ENCODE data around the gene QSER1. TPM values are rescaled to one million over a fixed set of nuclear protein-coding genes. Genes with fewer than 3 reads are reported as not detected.

Gene QSER1
- total RNA-seq, 1 experiment from 2014 or later: 48.0 TPM

DNA sequence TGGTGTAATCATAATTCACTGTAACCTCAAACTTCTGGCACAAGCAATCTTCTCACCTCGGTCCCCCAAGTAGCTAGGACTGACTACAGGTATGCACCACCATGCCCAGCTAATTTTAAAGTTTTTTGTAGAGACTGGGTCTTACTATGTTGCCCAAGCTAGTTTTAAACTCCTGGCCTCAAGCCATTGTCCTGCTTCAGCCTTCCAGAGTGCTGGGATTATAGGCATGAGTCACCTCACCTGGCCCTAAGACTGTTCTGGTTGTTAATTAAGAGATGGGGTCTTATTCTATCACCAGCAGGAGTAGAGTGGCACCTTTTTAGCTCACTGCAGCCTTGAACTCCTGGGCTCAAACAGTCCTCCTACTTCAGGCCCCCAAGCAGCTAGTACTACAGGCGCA lies 71.1 kb downstream of the QSER1 start:
- H3K4me1 ChIP-seq (ENCODE audit: control insufficient read depth in 1 of 2, insufficient read depth in 2 of 2, low read length in 2 of 2): no peaks in the 10 kb centered on the region
- no peak overlapping the region for H3K9ac ChIP-seq (ENCODE audit: low read length)
- no peaks in the 10 kb centered on the region for H3K9me3 ChIP-seq (ENCODE audit: control insufficient read depth in 1 of 2, insufficient read depth in 1 of 2, low read depth in 1 of 2, low read length in 2 of 2)
- ChIA-PET POLR2A (no interaction called here), RAD21 (ENCODE audit: low non-redundant PET in 1 of 2, low total read pairs in 2 of 2, uncharacterized antibody in 2 of 2, unreplicated experiment in 2 of 2) (interaction anchor here in 1 of 2 experiments (1.4 kb wide), 1 partner anchor 102 kb away, joined by 3 read pairs; no protein-coding TSS in a partner anchor), CTCF (interaction anchor here (1.5 kb wide), 1 partner anchor 100 kb away, joined by 4 read pairs; no protein-coding TSS in a partner anchor)
- TF ChIP-seq, protein P1, sequence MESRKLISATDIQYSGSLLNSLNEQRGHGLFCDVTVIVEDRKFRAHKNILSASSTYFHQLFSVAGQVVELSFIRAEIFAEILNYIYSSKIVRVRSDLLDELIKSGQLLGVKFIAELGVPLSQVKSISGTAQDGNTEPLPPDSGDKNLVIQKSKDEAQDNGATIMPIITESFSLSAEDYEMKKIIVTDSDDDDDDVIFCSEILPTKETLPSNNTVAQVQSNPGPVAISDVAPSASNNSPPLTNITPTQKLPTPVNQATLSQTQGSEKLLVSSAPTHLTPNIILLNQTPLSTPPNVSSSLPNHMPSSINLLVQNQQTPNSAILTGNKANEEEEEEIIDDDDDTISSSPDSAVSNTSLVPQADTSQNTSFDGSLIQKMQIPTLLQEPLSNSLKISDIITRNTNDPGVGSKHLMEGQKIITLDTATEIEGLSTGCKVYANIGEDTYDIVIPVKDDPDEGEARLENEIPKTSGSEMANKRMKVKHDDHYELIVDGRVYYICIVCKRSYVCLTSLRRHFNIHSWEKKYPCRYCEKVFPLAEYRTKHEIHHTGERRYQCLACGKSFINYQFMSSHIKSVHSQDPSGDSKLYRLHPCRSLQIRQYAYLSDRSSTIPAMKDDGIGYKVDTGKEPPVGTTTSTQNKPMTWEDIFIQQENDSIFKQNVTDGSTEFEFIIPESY (IDR thresholded peaks at IDR 0.05; ENCODE audit: extremely low read depth, insufficient replicate concordance, low read length): no peak
- TF ChIP-seq ZNF274 (IDR thresholded peaks at IDR 0.05; ENCODE audit: low read depth, low read length) (no peak), CEBPB (IDR thresholded peaks at IDR 0.05; ENCODE audit: low read depth) (no peak), POLR2AphosphoS5 (IDR thresholded peaks at IDR 0.05; ENCODE audit: low read depth, low read length) (no peak), FOSL1 (IDR thresholded peaks at IDR 0.05; ENCODE audit: low read depth) (no peak), EGR1 (IDR thresholded peaks at IDR 0.05; ENCODE audit: low read depth) (no peak), ZFX (IDR thresholded peaks at IDR 0.05) (no peak), ELF1 (IDR thresholded peaks at IDR 0.05; ENCODE audit: borderline replicate concordance, low read depth) (no peak), SIN3A (IDR thresholded peaks at IDR 0.05; ENCODE audit: low read depth) (no peak), SP1 (IDR thresholded peaks at IDR 0.05; ENCODE audit: low read depth) (no peak), TCF7L2 (IDR thresholded peaks at IDR 0.05; ENCODE audit: borderline replicate concordance, extremely low read depth, insufficient read depth, insufficient read length) (no peak), REST (IDR thresholded peaks at IDR 0.05; ENCODE audit: low read depth) (no peak), CTCF (IDR thresholded peaks at IDR 0.05 in 2 of 3, conservative IDR thresholded peaks at IDR 0.05 in 1 of 3; ENCODE audit: borderline replicate concordance in 1 of 3, insufficient read depth in 1 of 3, low read depth in 2 of 3, low read length in 2 of 3) (no peak), POLR2A (IDR thresholded peaks at IDR 0.05; ENCODE audit: borderline replicate concordance, extremely low read depth, insufficient read depth, insufficient read length) (no peak)
- TF ChIP-seq, protein P2, sequence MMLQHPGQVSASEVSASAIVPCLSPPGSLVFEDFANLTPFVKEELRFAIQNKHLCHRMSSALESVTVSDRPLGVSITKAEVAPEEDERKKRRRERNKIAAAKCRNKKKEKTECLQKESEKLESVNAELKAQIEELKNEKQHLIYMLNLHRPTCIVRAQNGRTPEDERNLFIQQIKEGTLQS (IDR thresholded peaks at IDR 0.05): no peak
- H3K36me3 ChIP-seq (ENCODE audit: control insufficient read depth in 1 of 2, insufficient read depth in 2 of 2, low read length in 2 of 2): peaks cover 12 to 17% of the 10 kb centered on the region in 2 experiments
- no peak overlapping the region for H2AFZ ChIP-seq (ENCODE audit: low read depth, low read length, poor library complexity, severe bottlenecking)
- DNase-seq (ENCODE audit: low read depth, low spot score) (no peak), ATAC-seq (no peak)
- H3K4me3 ChIP-seq (replicated peaks in 1 of 2; ENCODE audit: low read depth in 1 of 2, low read length in 2 of 2): no peak overlapping the region
- no peak overlapping the region for H3K4me2 ChIP-seq (ENCODE audit: low read length)
- no peak overlapping the region for H3K27ac ChIP-seq (ENCODE audit: low read depth, low read length)
- no TSS peak for BruUV-seq (replicated peaks)
- H3K27me3 ChIP-seq (ENCODE audit: insufficient read depth, low read length): no peaks in the 10 kb centered on the region
- intact Hi-C loops (cut with micrococcal nuclease): loop anchor here (10.0 kb wide), 1 partner anchor 361 kb away; no protein-coding TSS in a partner anchor
- no peaks in the 10 kb centered on the region for H3K9me2 ChIP-seq (ENCODE audit: insufficient read depth)
- no peaks in the 10 kb centered on the region for H4K20me1 ChIP-seq (ENCODE audit: insufficient read depth)
- no peaks in the 10 kb centered on the region; the same call in 1 of the 2 replicates for H3K79me2 ChIP-seq (ENCODE audit: insufficient read depth, low read length)
